Liver (tissue), 9 donors: ENCODE data around the gene PTAFR. TPM values are rescaled to one million over a fixed set of nuclear protein-coding genes. Genes with fewer than 3 reads are reported as not detected.

Source experiments
- DNase-seq: peaks from one replicate; pipeline ENCODE4 v3.0.0-alpha.2; 2017; ENCODE audit warnings: low spot score
- H3K27ac ChIP-seq, 2 donors: one replicate each; pipeline ENCODE4 v1.7.0; 2013; ENCODE audit warnings: inconsistent platforms in 2 of 2, low read length in 2 of 2, control low read depth in 1 of 2, low read depth in 1 of 2, mild to moderate bottlenecking in 1 of 2
- H3K27me3 ChIP-seq, 4 donors: one replicate each; pipeline versions ENCODE4 v1.6.1 to v1.7.0; 2013; ENCODE audit warnings: low read length in 3 of 4, inconsistent platforms in 1 of 4, mild to moderate bottlenecking in 1 of 4, moderate library complexity in 1 of 4; ENCODE audit not compliant: control insufficient read depth in 4 of 4, insufficient read depth in 4 of 4
- H3K36me3 ChIP-seq, 4 donors: one replicate each; pipeline versions ENCODE4 v1.6.1 to v1.7.0; 2013; ENCODE audit warnings: low read length in 3 of 4, mild to moderate bottlenecking in 3 of 4, low read depth in 1 of 4, moderate library complexity in 1 of 4; ENCODE audit not compliant: control insufficient read depth in 4 of 4, insufficient read depth in 3 of 4
- H3K4me1 ChIP-seq, 4 donors: one replicate each; pipeline versions ENCODE4 v1.6.1 to v1.7.0; 2013; ENCODE audit warnings: low read length in 3 of 4, mild to moderate bottlenecking in 3 of 4, moderate library complexity in 1 of 4; ENCODE audit not compliant: control insufficient read depth in 4 of 4, insufficient read depth in 4 of 4
- H3K4me3 ChIP-seq, 3 donors: one replicate each; pipeline versions ENCODE4 v1.6.1 to v1.7.0; 2013; ENCODE audit warnings: low read length in 3 of 3, control low read depth in 1 of 3, low read depth in 1 of 3, mild to moderate bottlenecking in 1 of 3
- H3K9ac ChIP-seq, 2 donors: one replicate each; pipeline ENCODE4 v1.7.0; 2013; ENCODE audit warnings: low read length in 2 of 2, mild to moderate bottlenecking in 2 of 2, moderate library complexity in 2 of 2, control low read depth in 1 of 2, low read depth in 1 of 2
- H3K9me3 ChIP-seq, 4 donors: one replicate each; pipeline versions ENCODE4 v1.6.1 to v1.7.0; 2013; ENCODE audit warnings: low read length in 3 of 4; ENCODE audit not compliant: control insufficient read depth in 4 of 4
- ATF3 ChIP-seq: IDR thresholded peaks from 2 replicates; pipeline ENCODE4 v1.6.1; 2016; ENCODE audit warnings: antibody characterized with exemption
- CTCF ChIP-seq: fragments of 150-350 bp; IDR thresholded peaks from 2 replicates; pipeline ENCODE4 v1.5.1; 2017; ENCODE audit warnings: improper control_type of control experiment, low read depth, low read length; ENCODE audit not compliant: missing input control
- EGR1 ChIP-seq, 2 donors: IDR thresholded peaks; 2 replicates each; pipeline ENCODE4 v1.6.1; 2016 to 2018; ENCODE audit warnings: antibody characterized with exemption in 2 of 2, low read depth in 2 of 2
- FOXA1 ChIP-seq: IDR thresholded peaks from 2 replicates; pipeline ENCODE4 v1.6.1; 2016; ENCODE audit warnings: antibody characterized with exemption
- FOXA2 ChIP-seq: IDR thresholded peaks from 2 replicates; pipeline ENCODE4 v1.6.1; 2016; ENCODE audit warnings: antibody characterized with exemption
- HNF4A ChIP-seq, 2 donors: conservative IDR thresholded peaks; 2 replicates each; pipeline ENCODE4 v1.6.1; 2016; ENCODE audit warnings: antibody characterized with exemption in 2 of 2, mild to moderate bottlenecking in 2 of 2
- HNF4G ChIP-seq: IDR thresholded peaks from 2 replicates; pipeline ENCODE4 v1.6.1; 2016; ENCODE audit warnings: antibody characterized with exemption
- JUND ChIP-seq, 2 donors: IDR thresholded peaks; 2 replicates each; pipeline ENCODE4 v1.6.1; 2016; ENCODE audit warnings: antibody characterized with exemption in 2 of 2
- MAX ChIP-seq: IDR thresholded peaks from 2 replicates; pipeline ENCODE4 v1.6.1; 2016; ENCODE audit warnings: antibody characterized with exemption
- NR2F2 ChIP-seq: IDR thresholded peaks from 2 replicates; pipeline ENCODE4 v1.6.1; 2016; ENCODE audit warnings: antibody characterized with exemption
- RXRA ChIP-seq, 2 donors: IDR thresholded peaks; 2 replicates each; pipeline ENCODE4 v1.6.1; 2017 to 2018; ENCODE audit warnings: antibody characterized with exemption in 2 of 2, mild to moderate bottlenecking in 1 of 2
- TAF1 ChIP-seq: conservative IDR thresholded peaks from 2 replicates; pipeline ENCODE4 v1.6.1; 2016; ENCODE audit warnings: antibody characterized with exemption, mild to moderate bottlenecking
- YY1 ChIP-seq: IDR thresholded peaks from 2 replicates; pipeline ENCODE4 v1.6.1; 2016; ENCODE audit warnings: antibody characterized with exemption, mild to moderate bottlenecking
- WGBS: extraction: QIAGEN DNeasy Blood & Tissue Kit; methylation state at CpG from one replicate; pipeline ENCODE4 v1.1.7; 2013; 5-methylcytosine and 5-hydroxymethylcytosine counted together
- polyA plus RNA-seq, 2 donors: library from polyadenylated mRNA; stranded (reverse) in 1 of 2; unstranded in 1 of 2; fragments of 200-250 nt in 1 of 2; fragments of >200 nt in 1 of 2; fragmentation: Nextera tagmentation in 1 of 2; extraction: Ambion mirVana in 1 of 2; gene quantifications; one replicate each; pipeline versions ENCODE4 v1.2.1 to v1.2.3, GENCODE V29; 2013 to 2015
- total RNA-seq, 2 donors: library from RNA; depleted of rRNA; stranded (reverse); fragments of >200 nt; gene quantifications; one replicate each; pipeline ENCODE4 v1.2.3, GENCODE V29; 2014
- TF ChIP-seq, protein P1 (sequence below): IDR thresholded peaks from 2 replicates; pipeline ENCODE4 v1.6.1; 2016; ENCODE audit warnings: antibody characterized with exemption, mild to moderate bottlenecking
- donor health status: healthy.
- donor health status: healthy.
- donor health status: healthy.
- donor health status: healthy.
- donor health status: healthy.

Gene PTAFR
- total and polyA plus RNA-seq, 4 donors, result 0.82 to 4.1 (median 2.1) TPM

GRCh38 chr1:28135371-28136168 lies 40.9 kb downstream of the PTAFR start:
- H3K27me3 ChIP-seq, result no peaks in the 10 kb centered on the region
- H3K27ac ChIP-seq, result no peak overlapping the region
- H3K4me1 ChIP-seq, result no peaks in the 10 kb centered on the region
- no peak overlapping the region for H3K4me3 ChIP-seq
- no peak for TF ChIP-seq YY1
- TF ChIP-seq CTCF, result no peak
- TF ChIP-seq NR2F2, result no peak
- WGBS, result 68% methylated on average over 14 of the region's 14 CpGs
- DNase-seq, result no peak
- H3K9me3 ChIP-seq, result no peaks in the 10 kb centered on the region
- H3K9ac ChIP-seq, result no peak overlapping the region
- H3K36me3 ChIP-seq, result no peaks in the 10 kb centered on the region

DNA sequence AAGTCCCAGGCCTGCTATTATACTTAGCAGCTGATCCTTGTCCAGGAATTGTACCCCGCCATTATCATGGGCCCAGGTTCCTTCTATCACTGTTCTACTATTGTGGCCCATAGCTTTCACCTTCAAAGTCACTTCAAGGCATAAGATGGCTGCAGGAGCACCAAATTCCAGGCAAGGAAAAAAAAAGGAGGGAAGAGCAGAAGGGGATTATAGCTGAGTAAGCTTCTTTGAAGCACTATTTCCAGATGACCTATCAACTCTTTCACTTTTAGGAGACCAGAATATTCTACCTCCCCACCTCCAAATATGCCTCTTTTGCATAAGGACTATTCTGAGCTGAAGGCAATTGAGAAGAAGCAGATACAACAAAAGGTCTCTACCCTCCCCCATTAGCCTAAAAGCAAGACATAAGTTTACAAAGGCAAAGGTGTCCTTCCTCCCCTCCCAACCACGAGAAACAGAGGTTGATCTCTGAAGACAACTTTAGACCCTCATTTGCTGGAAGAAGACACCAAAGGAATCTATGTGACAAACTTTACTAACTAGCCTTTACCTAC lies 41.8 kb downstream of the PTAFR start:
- Histone ChIP-seq H3K27ac (no peak overlapping the region), H3K27me3 (no peaks in the 10 kb centered on the region), H3K4me3 (no peak overlapping the region), H3K9ac (no peak overlapping the region), H3K36me3 (no peaks in the 10 kb centered on the region), H3K9me3 (no peaks in the 10 kb centered on the region), H3K4me1 (no peaks in the 10 kb centered on the region)
- DNase-seq, result no peak
- 93% methylated on average over 2 of the region's 2 CpGs for WGBS
- no peak for TF ChIP-seq HNF4A (conservative IDR thresholded peaks at IDR 0.05)
- no peak for TF ChIP-seq FOXA2
- no peak for TF ChIP-seq EGR1 (IDR thresholded peaks at IDR 0.05; ENCODE audit: low read depth in 2 of 2)

DNA sequence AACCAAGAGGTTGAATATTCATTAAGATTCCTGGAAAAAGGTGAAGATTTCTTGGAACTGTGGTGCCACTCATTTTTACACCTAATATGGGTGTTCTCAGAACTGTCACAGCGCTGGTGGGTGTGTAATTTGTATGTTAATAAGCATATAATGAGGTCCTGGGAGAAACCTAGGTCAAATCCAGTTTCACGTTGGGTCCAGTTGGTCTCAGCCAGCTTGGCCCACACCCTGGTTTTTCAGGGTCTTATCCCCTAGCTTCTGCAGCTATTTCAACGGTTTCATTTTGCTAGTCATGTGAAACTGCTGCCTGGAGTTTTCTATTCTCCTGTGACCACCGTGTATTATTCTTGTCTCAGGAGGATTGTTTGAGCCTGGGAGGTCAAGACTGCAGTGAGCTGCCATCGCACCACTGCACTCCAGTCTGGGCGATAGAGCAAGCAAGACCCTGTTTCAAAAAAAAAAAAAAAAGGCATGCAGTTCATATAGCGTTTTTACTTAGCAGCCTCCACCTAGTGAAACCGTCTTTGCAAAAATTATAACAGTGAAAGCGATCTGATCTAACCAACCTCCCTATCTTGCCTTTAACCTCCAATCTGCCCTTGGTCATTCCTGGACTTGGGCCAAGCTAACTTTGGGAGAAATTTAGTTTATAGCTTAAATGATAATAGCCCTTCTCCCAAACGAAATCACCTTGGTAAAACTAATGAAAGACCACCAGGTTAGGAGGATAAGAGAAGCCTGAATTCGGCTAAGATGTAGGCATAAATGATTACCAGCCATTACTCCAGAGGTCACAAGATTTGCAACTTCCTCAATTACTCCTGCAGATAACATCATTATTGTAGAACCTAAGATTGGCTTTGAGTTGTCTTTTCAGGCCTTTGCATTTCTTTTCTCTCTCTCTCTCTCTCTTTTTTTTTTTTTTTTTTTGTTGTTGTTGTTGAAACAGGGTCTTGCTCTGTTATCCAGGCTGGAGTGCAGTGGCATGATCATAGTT lies 44.0 kb downstream of the PTAFR start:
- Histone ChIP-seq H3K36me3 (no peaks in the 10 kb centered on the region), H3K9ac (no peak overlapping the region), H3K27ac (no peak overlapping the region), H3K9me3 (no peaks in the 10 kb centered on the region), H3K27me3 (no peaks in the 10 kb centered on the region), H3K4me3 (no peak overlapping the region), H3K4me1 (no peaks in the 10 kb centered on the region)
- no peak for DNase-seq
- WGBS, result 85% methylated on average over 11 of the region's 11 CpGs
- TF ChIP-seq HNF4G, result no peak
- TF ChIP-seq MAX, result no peak
- no peak for TF ChIP-seq EGR1 (IDR thresholded peaks at IDR 0.05; ENCODE audit: low read depth in 2 of 2)
- no peak for TF ChIP-seq NR2F2
- TF ChIP-seq FOXA1, result no peak
- TF ChIP-seq RXRA (IDR thresholded peaks at IDR 0.05), result no peak
- no peak for TF ChIP-seq JUND (IDR thresholded peaks at IDR 0.05)
- TF ChIP-seq, protein P1, sequence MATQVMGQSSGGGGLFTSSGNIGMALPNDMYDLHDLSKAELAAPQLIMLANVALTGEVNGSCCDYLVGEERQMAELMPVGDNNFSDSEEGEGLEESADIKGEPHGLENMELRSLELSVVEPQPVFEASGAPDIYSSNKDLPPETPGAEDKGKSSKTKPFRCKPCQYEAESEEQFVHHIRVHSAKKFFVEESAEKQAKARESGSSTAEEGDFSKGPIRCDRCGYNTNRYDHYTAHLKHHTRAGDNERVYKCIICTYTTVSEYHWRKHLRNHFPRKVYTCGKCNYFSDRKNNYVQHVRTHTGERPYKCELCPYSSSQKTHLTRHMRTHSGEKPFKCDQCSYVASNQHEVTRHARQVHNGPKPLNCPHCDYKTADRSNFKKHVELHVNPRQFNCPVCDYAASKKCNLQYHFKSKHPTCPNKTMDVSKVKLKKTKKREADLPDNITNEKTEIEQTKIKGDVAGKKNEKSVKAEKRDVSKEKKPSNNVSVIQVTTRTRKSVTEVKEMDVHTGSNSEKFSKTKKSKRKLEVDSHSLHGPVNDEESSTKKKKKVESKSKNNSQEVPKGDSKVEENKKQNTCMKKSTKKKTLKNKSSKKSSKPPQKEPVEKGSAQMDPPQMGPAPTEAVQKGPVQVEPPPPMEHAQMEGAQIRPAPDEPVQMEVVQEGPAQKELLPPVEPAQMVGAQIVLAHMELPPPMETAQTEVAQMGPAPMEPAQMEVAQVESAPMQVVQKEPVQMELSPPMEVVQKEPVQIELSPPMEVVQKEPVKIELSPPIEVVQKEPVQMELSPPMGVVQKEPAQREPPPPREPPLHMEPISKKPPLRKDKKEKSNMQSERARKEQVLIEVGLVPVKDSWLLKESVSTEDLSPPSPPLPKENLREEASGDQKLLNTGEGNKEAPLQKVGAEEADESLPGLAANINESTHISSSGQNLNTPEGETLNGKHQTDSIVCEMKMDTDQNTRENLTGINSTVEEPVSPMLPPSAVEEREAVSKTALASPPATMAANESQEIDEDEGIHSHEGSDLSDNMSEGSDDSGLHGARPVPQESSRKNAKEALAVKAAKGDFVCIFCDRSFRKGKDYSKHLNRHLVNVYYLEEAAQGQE, result no peak
- TF ChIP-seq TAF1, result no peak
- no peak for TF ChIP-seq FOXA2
- no peak for TF ChIP-seq ATF3
- no peak for TF ChIP-seq CTCF
